ENCODE data around the gene SIX5. TPM values are rescaled to one million over a fixed set of nuclear protein-coding genes. Genes with fewer than 3 reads are reported as not detected.
A peak's percentile ranks its signal among the peaks of the same experiment; 100 is the strongest.

Gene SIX5
- polyA plus RNA-seq, 1 donor, result 9.3 TPM

GRCh38 chr19:45767410-45767880 is 1.6 kb downstream of the SIX5 start:
- Histone ChIP-seq H3K4me1 (ENCODE audit: control insufficient read depth, insufficient read depth, low read length) (peaks cover 49% of the 10 kb centered on the region), H3K27ac (ENCODE audit: low read length) (peak overlapping the region; percentile 71)
- no CpG with 5 or more reads among the region's 31 CpGs for WGBS (ENCODE audit: insufficient coverage, low lambda C conversion rate)

GRCh38 chr19:45766869-45767346 is 2.1 kb downstream of the SIX5 start:
- peaks cover 4% of the 10 kb centered on the region for H3K36me3 ChIP-seq (ENCODE audit: control insufficient read depth, insufficient read depth, low read length)
- DNase-seq, result peak in 1 of 2 donors; percentile 23
- peak overlapping the region; percentile 67 for H3K4me3 ChIP-seq (ENCODE audit: low read length)
- H3K27ac ChIP-seq (ENCODE audit: low read length), result peak overlapping the region; percentile 60
- no CpG with 5 or more reads among the region's 24 CpGs for WGBS (ENCODE audit: insufficient coverage, low lambda C conversion rate)
- peaks cover 11% of the 10 kb centered on the region for H3K27me3 ChIP-seq (ENCODE audit: control insufficient read depth, insufficient read depth, low read length)
- H3K9me3 ChIP-seq (ENCODE audit: control insufficient read depth, low read depth, low read length), result peaks cover 9% of the 10 kb centered on the region
- H3K4me1 ChIP-seq (ENCODE audit: control insufficient read depth, insufficient read depth, low read length), result peaks cover 45% of the 10 kb centered on the region

More at GRCh38 chr19:45767410-45767880, 1.6 kb downstream of the SIX5 start:
- DNase-seq, result peak in 1 of 2 donors; percentile 72
- Histone ChIP-seq H3K9me3 (ENCODE audit: control insufficient read depth, low read depth, low read length) (peaks cover 9% of the 10 kb centered on the region), H3K27me3 (ENCODE audit: control insufficient read depth, insufficient read depth, low read length) (peaks cover 11% of the 10 kb centered on the region), H3K4me3 (ENCODE audit: low read length) (peak overlapping the region; percentile 67), H3K36me3 (ENCODE audit: control insufficient read depth, insufficient read depth, low read length) (peaks cover 8% of the 10 kb centered on the region)

GRCh38 chr19:45766296-45766868 is 2.7 kb downstream of the SIX5 start:
- H3K9me3 ChIP-seq (ENCODE audit: control insufficient read depth, low read depth, low read length), result peaks cover 6% of the 10 kb centered on the region
- H3K4me1 ChIP-seq (ENCODE audit: control insufficient read depth, insufficient read depth, low read length), result peaks cover 40% of the 10 kb centered on the region
- peak overlapping the region; percentile 67 for H3K4me3 ChIP-seq (ENCODE audit: low read length)
- peak overlapping the region; percentile 60 for H3K27ac ChIP-seq (ENCODE audit: low read length)
- WGBS (ENCODE audit: insufficient coverage, low lambda C conversion rate), result no CpG with 5 or more reads among the region's 17 CpGs
- peaks cover 4% of the 10 kb centered on the region for H3K36me3 ChIP-seq (ENCODE audit: control insufficient read depth, insufficient read depth, low read length)
- DNase-seq, result no peak
- peaks cover 11% of the 10 kb centered on the region for H3K27me3 ChIP-seq (ENCODE audit: control insufficient read depth, insufficient read depth, low read length)

- Histone ChIP-seq H3K27me3 (ENCODE audit: control insufficient read depth, insufficient read depth, low read length) (peaks cover 11% of the 10 kb centered on the region), H3K4me3 (ENCODE audit: low read length) (no peak overlapping the region), H3K27ac (ENCODE audit: low read length) (no peak overlapping the region), H3K9me3 (ENCODE audit: control insufficient read depth, low read depth, low read length) (peaks cover 4% of the 10 kb centered on the region), H3K36me3 (ENCODE audit: control insufficient read depth, insufficient read depth, low read length) (peaks cover 4% of the 10 kb centered on the region), H3K4me1 (ENCODE audit: control insufficient read depth, insufficient read depth, low read length) (peaks cover 35% of the 10 kb centered on the region)
- WGBS (ENCODE audit: insufficient coverage, low lambda C conversion rate), result 100% methylated on average over 2 of the region's 23 CpGs
- DNase-seq, result no peak
These were observed 3.3 kb downstream of the SIX5 start for GRCh38 chr19:45765702-45766295.

- no CpG with 5 or more reads among the region's 21 CpGs for WGBS (ENCODE audit: insufficient coverage, low lambda C conversion rate)
- no peak for DNase-seq
These were observed 3.9 kb downstream of the SIX5 start for GRCh38 chr19:45764945-45765701.

GRCh38 chr19:45764475-45764874 is 4.6 kb downstream of the SIX5 start:
- Histone ChIP-seq H3K27me3 (ENCODE audit: control insufficient read depth, insufficient read depth, low read length) (peaks cover 11% of the 10 kb centered on the region), H3K4me3 (ENCODE audit: low read length) (no peak overlapping the region), H3K4me1 (ENCODE audit: control insufficient read depth, insufficient read depth, low read length) (peaks cover 29% of the 10 kb centered on the region), H3K27ac (ENCODE audit: low read length) (no peak overlapping the region), H3K36me3 (ENCODE audit: control insufficient read depth, insufficient read depth, low read length) (peaks cover 4% of the 10 kb centered on the region), H3K9me3 (ENCODE audit: control insufficient read depth, low read depth, low read length) (peaks cover 4% of the 10 kb centered on the region)
- DNase-seq, result no peak
- WGBS (ENCODE audit: insufficient coverage, low lambda C conversion rate), result no CpG with 5 or more reads among the region's 6 CpGs

More at GRCh38 chr19:45764945-45765701, 3.9 kb downstream of the SIX5 start:
- Histone ChIP-seq H3K27me3 (ENCODE audit: control insufficient read depth, insufficient read depth, low read length) (peaks cover 11% of the 10 kb centered on the region), H3K4me3 (ENCODE audit: low read length) (no peak overlapping the region), H3K4me1 (ENCODE audit: control insufficient read depth, insufficient read depth, low read length) (peaks cover 35% of the 10 kb centered on the region), H3K27ac (ENCODE audit: low read length) (no peak overlapping the region), H3K9me3 (ENCODE audit: control insufficient read depth, low read depth, low read length) (peaks cover 4% of the 10 kb centered on the region), H3K36me3 (ENCODE audit: control insufficient read depth, insufficient read depth, low read length) (peaks cover 4% of the 10 kb centered on the region)

GRCh38 chr19:45763691-45764294 is 5.3 kb downstream of the SIX5 start:
- H3K36me3 ChIP-seq (ENCODE audit: control insufficient read depth, insufficient read depth, low read length), result peaks cover 4% of the 10 kb centered on the region
- H3K4me3 ChIP-seq (ENCODE audit: low read length), result no peak overlapping the region
- DNase-seq, result no peak
- peaks cover 4% of the 10 kb centered on the region for H3K9me3 ChIP-seq (ENCODE audit: control insufficient read depth, low read depth, low read length)
- H3K27me3 ChIP-seq (ENCODE audit: control insufficient read depth, insufficient read depth, low read length), result peaks cover 11% of the 10 kb centered on the region
- WGBS (ENCODE audit: insufficient coverage, low lambda C conversion rate), result no CpG with 5 or more reads among the region's 27 CpGs
- H3K27ac ChIP-seq (ENCODE audit: low read length), result no peak overlapping the region
- H3K4me1 ChIP-seq (ENCODE audit: control insufficient read depth, insufficient read depth, low read length), result peaks cover 29% of the 10 kb centered on the region

GRCh38 chr19:45762870-45763631 is 6.0 kb downstream of the SIX5 start:
- Histone ChIP-seq H3K9me3 (ENCODE audit: control insufficient read depth, low read depth, low read length) (peaks cover 4% of the 10 kb centered on the region), H3K36me3 (ENCODE audit: control insufficient read depth, insufficient read depth, low read length) (peaks cover 4% of the 10 kb centered on the region), H3K27me3 (ENCODE audit: control insufficient read depth, insufficient read depth, low read length) (peaks cover 11% of the 10 kb centered on the region), H3K4me3 (ENCODE audit: low read length) (no peak overlapping the region), H3K27ac (ENCODE audit: low read length) (no peak overlapping the region), H3K4me1 (ENCODE audit: control insufficient read depth, insufficient read depth, low read length) (peaks cover 29% of the 10 kb centered on the region)
- WGBS (ENCODE audit: insufficient coverage, low lambda C conversion rate), result no CpG with 5 or more reads among the region's 15 CpGs
- no peak for DNase-seq

- H3K9me3 ChIP-seq (ENCODE audit: control insufficient read depth, low read depth, low read length), result peaks cover 3% of the 10 kb centered on the region
- peaks cover 11% of the 10 kb centered on the region for H3K27me3 ChIP-seq (ENCODE audit: control insufficient read depth, insufficient read depth, low read length)
- no peak overlapping the region for H3K27ac ChIP-seq (ENCODE audit: low read length)
- peaks cover 4% of the 10 kb centered on the region for H3K36me3 ChIP-seq (ENCODE audit: control insufficient read depth, insufficient read depth, low read length)
- H3K4me1 ChIP-seq (ENCODE audit: control insufficient read depth, insufficient read depth, low read length), result peaks cover 20% of the 10 kb centered on the region
- no CpG with 5 or more reads among the region's 17 CpGs for WGBS (ENCODE audit: insufficient coverage, low lambda C conversion rate)
- DNase-seq, result no peak
- H3K4me3 ChIP-seq (ENCODE audit: low read length), result no peak overlapping the region
These were observed 7.3 kb downstream of the SIX5 start for GRCh38 chr19:45761714-45762113.
